Right atrium auricular region (tissue), 2 donors: ENCODE data around the gene CHRNA4. TPM values are rescaled to one million over a fixed set of nuclear protein-coding genes. Genes with fewer than 3 reads are reported as not detected.

Experiments used
- DNase-seq: peaks from one replicate; pipeline ENCODE4 v3.0.0-alpha.2; 2019; ENCODE audit warnings: low spot score
- H3K27ac ChIP-seq, 2 donors: fragments of 200-600 bp; sonication (generic); 1 replicate in 1 of 2; 2 replicates in 1 of 2; pipeline ENCODE4 v1.5.1; 2016 to 2019
- H3K27me3 ChIP-seq, 2 donors: fragments of 200-600 bp; sonication (generic); one replicate each; pipeline versions ENCODE4 v1.5.1 to v1.6.0; 2017 to 2019
- H3K36me3 ChIP-seq: fragments of 200-600 bp; sonication (generic); one replicate; pipeline ENCODE4 v1.5.1; 2016
- H3K4me1 ChIP-seq, 2 donors: fragments of 200-600 bp; sonication (generic); one replicate each; pipeline versions ENCODE4 v1.5.1 to v1.6.0; 2017 to 2019
- H3K4me3 ChIP-seq, 2 donors: fragments of 200-600 bp; sonication (generic); 1 replicate in 1 of 2; 2 replicates in 1 of 2; pipeline ENCODE4 v1.5.1; 2017 to 2019; ENCODE audit warnings: mild to moderate bottlenecking in 1 of 2, moderate library complexity in 1 of 2
- H3K9me3 ChIP-seq, 2 donors: fragments of 200-600 bp; sonication (generic); one replicate each; pipeline ENCODE4 v1.5.1; 2019
- CTCF ChIP-seq, 2 donors: fragments of 200-600 bp; sonication (generic); IDR thresholded peaks; one replicate each; pipeline ENCODE4 v1.5.1; 2019; ENCODE audit warnings: antibody characterized with exemption in 2 of 2
- total RNA-seq, 2 donors: library from RNA; depleted of rRNA; stranded (reverse); fragments of >200 nt; gene quantifications; one replicate each; pipeline ENCODE4 v1.1.0, GENCODE V29; 2016

CHRNA4 gene
- total RNA-seq, 2 donors from 2014 or later = not detected

GRCh38 chr20:63351326-63351700 lies 9.8 kb downstream of the CHRNA4 start:
- no peak for DNase-seq
- Histone ChIP-seq H3K27ac (no peak overlapping the region), H3K9me3 (no peaks in the 10 kb centered on the region), H3K4me3 (no peak overlapping the region), H3K27me3 (no peaks in the 10 kb centered on the region), H3K36me3 (no peaks in the 10 kb centered on the region), H3K4me1 (peaks cover 0 to 22% of the 10 kb centered on the region in 2 donors)
- no peak for TF ChIP-seq CTCF (IDR thresholded peaks at IDR 0.05)

- Histone ChIP-seq H3K36me3 (no peaks in the 10 kb centered on the region), H3K4me1 (peaks cover 0 to 28% of the 10 kb centered on the region in 2 donors), H3K4me3 (no peak overlapping the region), H3K27ac (no peak overlapping the region), H3K27me3 (no peaks in the 10 kb centered on the region), H3K9me3 (no peaks in the 10 kb centered on the region)
- no peak for TF ChIP-seq CTCF (IDR thresholded peaks at IDR 0.05)
- DNase-seq = no peak
These were observed 10.4 kb downstream of the CHRNA4 start for GRCh38 chr20:63350597-63351325.

- no peak for DNase-seq
- Histone ChIP-seq H3K27ac (no peak overlapping the region), H3K4me1 (peaks cover 0 to 34% of the 10 kb centered on the region in 2 donors), H3K36me3 (no peaks in the 10 kb centered on the region), H3K4me3 (no peak overlapping the region), H3K9me3 (no peaks in the 10 kb centered on the region), H3K27me3 (no peaks in the 10 kb centered on the region)
- no peak for TF ChIP-seq CTCF (IDR thresholded peaks at IDR 0.05)
These were observed 11.0 kb downstream of the CHRNA4 start for GRCh38 chr20:63350196-63350595.

GRCh38 chr20:63349516-63349895 lies 11.6 kb downstream of the CHRNA4 start:
- Histone ChIP-seq H3K9me3 (no peaks in the 10 kb centered on the region), H3K27me3 (no peaks in the 10 kb centered on the region), H3K4me3 (no peak overlapping the region), H3K36me3 (no peaks in the 10 kb centered on the region), H3K4me1 (peaks cover 0 to 39% of the 10 kb centered on the region in 2 donors), H3K27ac (no peak overlapping the region)
- no peak for DNase-seq
- TF ChIP-seq CTCF (IDR thresholded peaks at IDR 0.05) = no peak

GRCh38 chr20:63348828-63349515 lies 12.2 kb downstream of the CHRNA4 start:
- H3K27ac ChIP-seq = no peak overlapping the region
- H3K4me1 ChIP-seq = peaks cover 0 to 39% of the 10 kb centered on the region in 2 donors
- no peak for DNase-seq
- no peak for TF ChIP-seq CTCF (IDR thresholded peaks at IDR 0.05)
- no peak overlapping the region for H3K4me3 ChIP-seq
- no peaks in the 10 kb centered on the region for H3K27me3 ChIP-seq
- H3K36me3 ChIP-seq = no peaks in the 10 kb centered on the region
- no peaks in the 10 kb centered on the region for H3K9me3 ChIP-seq
